ENCODE results near the gene G6PC3. TPM values are rescaled to one million over a fixed set of nuclear protein-coding genes. Genes with fewer than 3 reads are reported as not detected.

The G6PC3 gene
- polyA plus RNA-seq, 1 of the 3 experiments (the other 2 are of a cell fraction) = 166 TPM

DNA sequence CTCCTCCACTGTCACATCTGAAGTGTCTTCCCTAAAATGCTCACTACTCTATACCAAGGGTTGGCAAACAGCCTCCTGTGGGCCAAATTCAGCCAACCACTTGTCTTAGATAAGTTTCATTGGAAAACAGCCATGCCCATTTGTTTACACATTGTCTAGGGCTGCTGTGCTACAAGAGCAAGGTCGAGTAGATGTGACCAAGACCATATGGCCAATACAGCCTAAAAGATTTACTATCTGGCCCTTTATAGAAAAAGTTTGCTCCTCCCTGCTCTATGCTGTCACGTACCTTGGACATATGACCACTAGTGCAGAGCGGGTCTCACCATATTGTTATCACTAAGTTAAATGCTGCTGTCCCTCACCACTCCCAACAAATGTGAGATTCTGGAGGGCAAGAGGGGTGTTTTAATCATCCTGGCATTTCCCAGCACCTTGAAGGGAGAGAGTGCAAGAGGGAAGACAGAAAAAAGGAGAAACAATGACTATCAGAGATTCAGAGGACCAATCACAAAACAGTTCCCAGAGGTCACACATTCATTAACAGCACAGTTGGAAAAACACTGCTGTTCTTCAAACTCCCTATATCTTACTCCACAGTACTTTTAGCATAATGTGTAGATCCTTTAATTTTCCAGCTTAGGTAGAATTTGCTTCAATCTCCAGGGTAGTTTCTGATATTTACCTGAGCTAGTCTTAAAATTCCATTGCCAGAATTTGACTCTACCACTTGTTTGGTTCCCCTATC is 17.2 kb upstream of the G6PC3 start:
- peaks cover 22 to 49% of the 10 kb centered on the region in 2 experiments for H3K36me3 ChIP-seq (replicated peaks in 1 of 2; ENCODE audit: control insufficient read depth in 1 of 2, insufficient read depth in 2 of 2, low read length in 1 of 2)
- POLR2A ChIA-PET = interaction anchor here (0.9 to 1.0 kb wide), 2 partner anchors 13 to 14 kb away, joined by 3 read pairs; no protein-coding TSS in a partner anchor
- peaks cover 21% of the 10 kb centered on the region; the same call in 1 of the 2 replicates for H4K20me1 ChIP-seq (ENCODE audit: insufficient read depth)
- H3K79me2 ChIP-seq (ENCODE audit: insufficient read depth) = peaks cover 96% of the 10 kb centered on the region
- no peaks in the 10 kb centered on the region for H3K9me2 ChIP-seq
- H3K9me3 ChIP-seq = no peaks in the 10 kb centered on the region
- no peak overlapping the region for H2AFZ ChIP-seq (ENCODE audit: low read depth)
- H3K4me1 ChIP-seq (ENCODE audit: control insufficient read depth in 1 of 2, insufficient read depth in 2 of 2, low read depth in 1 of 2, low read length in 1 of 2) = no peaks in the 10 kb centered on the region
- H3K4me2 ChIP-seq = no peak overlapping the region
- CTCF ChIA-PET = interaction anchor here (0.7 kb wide), 1 partner anchor 11 kb away, joined by 4 read pairs; no protein-coding TSS in a partner anchor
- no peak overlapping the region for H3K27ac ChIP-seq (ENCODE audit: low read depth in 2 of 2, low read length in 1 of 2)
- no peak for DNase-seq
- no peaks in the 10 kb centered on the region for H3K27me3 ChIP-seq (ENCODE audit: insufficient read depth)
- WGBS (ENCODE audit: low lambda C conversion rate) = 68% methylated on average over 3 of the region's 3 CpGs
- H3K4me3 ChIP-seq (ENCODE audit: low read depth in 2 of 2, low read length in 1 of 2) = no peak overlapping the region
- H3F3A ChIP-seq (replicated peaks; ENCODE audit: insufficient read depth) = peaks cover 2% of the 10 kb centered on the region
- TF ChIP-seq, protein P1, sequence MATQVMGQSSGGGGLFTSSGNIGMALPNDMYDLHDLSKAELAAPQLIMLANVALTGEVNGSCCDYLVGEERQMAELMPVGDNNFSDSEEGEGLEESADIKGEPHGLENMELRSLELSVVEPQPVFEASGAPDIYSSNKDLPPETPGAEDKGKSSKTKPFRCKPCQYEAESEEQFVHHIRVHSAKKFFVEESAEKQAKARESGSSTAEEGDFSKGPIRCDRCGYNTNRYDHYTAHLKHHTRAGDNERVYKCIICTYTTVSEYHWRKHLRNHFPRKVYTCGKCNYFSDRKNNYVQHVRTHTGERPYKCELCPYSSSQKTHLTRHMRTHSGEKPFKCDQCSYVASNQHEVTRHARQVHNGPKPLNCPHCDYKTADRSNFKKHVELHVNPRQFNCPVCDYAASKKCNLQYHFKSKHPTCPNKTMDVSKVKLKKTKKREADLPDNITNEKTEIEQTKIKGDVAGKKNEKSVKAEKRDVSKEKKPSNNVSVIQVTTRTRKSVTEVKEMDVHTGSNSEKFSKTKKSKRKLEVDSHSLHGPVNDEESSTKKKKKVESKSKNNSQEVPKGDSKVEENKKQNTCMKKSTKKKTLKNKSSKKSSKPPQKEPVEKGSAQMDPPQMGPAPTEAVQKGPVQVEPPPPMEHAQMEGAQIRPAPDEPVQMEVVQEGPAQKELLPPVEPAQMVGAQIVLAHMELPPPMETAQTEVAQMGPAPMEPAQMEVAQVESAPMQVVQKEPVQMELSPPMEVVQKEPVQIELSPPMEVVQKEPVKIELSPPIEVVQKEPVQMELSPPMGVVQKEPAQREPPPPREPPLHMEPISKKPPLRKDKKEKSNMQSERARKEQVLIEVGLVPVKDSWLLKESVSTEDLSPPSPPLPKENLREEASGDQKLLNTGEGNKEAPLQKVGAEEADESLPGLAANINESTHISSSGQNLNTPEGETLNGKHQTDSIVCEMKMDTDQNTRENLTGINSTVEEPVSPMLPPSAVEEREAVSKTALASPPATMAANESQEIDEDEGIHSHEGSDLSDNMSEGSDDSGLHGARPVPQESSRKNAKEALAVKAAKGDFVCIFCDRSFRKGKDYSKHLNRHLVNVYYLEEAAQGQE (IDR thresholded peaks at IDR 0.05; ENCODE audit: low read depth, low read length) = no peak
- TF ChIP-seq RFX5 (IDR thresholded peaks at IDR 0.05; ENCODE audit: low read length) (no peak), CHD2 (IDR thresholded peaks at IDR 0.05; ENCODE audit: low read length, partially characterized antibody) (no peak), SIN3A (IDR thresholded peaks at IDR 0.05; ENCODE audit: borderline replicate concordance, low read depth, low read length) (no peak)
- H3K9ac ChIP-seq = no peak overlapping the region

GRCh38 chr17:44059101-44059892 is 11.2 kb upstream of the G6PC3 start:
- Histone ChIP-seq H3K4me2 (no peak overlapping the region), H3K9me2 (no peaks in the 10 kb centered on the region), H3F3A (replicated peaks; ENCODE audit: insufficient read depth) (peaks cover 18% of the 10 kb centered on the region), H3K9me3 (no peaks in the 10 kb centered on the region), H4K20me1 (ENCODE audit: insufficient read depth) (peaks cover 29% of the 10 kb centered on the region), H3K36me3 (replicated peaks in 1 of 2; ENCODE audit: control insufficient read depth in 1 of 2, insufficient read depth in 2 of 2, low read length in 1 of 2) (peaks cover 16 to 54% of the 10 kb centered on the region in 2 experiments), H3K9ac (no peak overlapping the region), H3K4me3 (ENCODE audit: low read depth in 2 of 2, low read length in 1 of 2) (no peak overlapping the region), H2AFZ (ENCODE audit: low read depth) (no peak overlapping the region), H3K4me1 (ENCODE audit: control insufficient read depth in 1 of 2, insufficient read depth in 2 of 2, low read depth in 1 of 2, low read length in 1 of 2) (0 out of 4 replicates have a peak, but pooled peaks cover 0 to 7% of the 10 kb centered on the region in 2 experiments), H3K27ac (ENCODE audit: low read depth in 2 of 2, low read length in 1 of 2) (no peak overlapping the region), H3K27me3 (ENCODE audit: insufficient read depth) (no peaks in the 10 kb centered on the region), H3K79me2 (ENCODE audit: insufficient read depth) (peaks cover 99% of the 10 kb centered on the region)
- 92% methylated on average over 14 of the region's 14 CpGs for WGBS (ENCODE audit: low lambda C conversion rate)
- DNase-seq = no peak
- POLR2A ChIA-PET = no interaction called here
- TF ChIP-seq SIN3A (IDR thresholded peaks at IDR 0.05; ENCODE audit: borderline replicate concordance, low read depth, low read length) (no peak), TAF1 (IDR thresholded peaks at IDR 0.05; ENCODE audit: borderline replicate concordance, low read depth, low read length) (no peak), JUND (IDR thresholded peaks at IDR 0.05) (no peak), TCF12 (IDR thresholded peaks at IDR 0.05) (no peak), FOSL2 (IDR thresholded peaks at IDR 0.05; ENCODE audit: borderline replicate concordance, low read depth) (no peak), RXRA (IDR thresholded peaks at IDR 0.05; ENCODE audit: borderline replicate concordance, low read depth) (no peak)
- TF ChIP-seq, protein P2, sequence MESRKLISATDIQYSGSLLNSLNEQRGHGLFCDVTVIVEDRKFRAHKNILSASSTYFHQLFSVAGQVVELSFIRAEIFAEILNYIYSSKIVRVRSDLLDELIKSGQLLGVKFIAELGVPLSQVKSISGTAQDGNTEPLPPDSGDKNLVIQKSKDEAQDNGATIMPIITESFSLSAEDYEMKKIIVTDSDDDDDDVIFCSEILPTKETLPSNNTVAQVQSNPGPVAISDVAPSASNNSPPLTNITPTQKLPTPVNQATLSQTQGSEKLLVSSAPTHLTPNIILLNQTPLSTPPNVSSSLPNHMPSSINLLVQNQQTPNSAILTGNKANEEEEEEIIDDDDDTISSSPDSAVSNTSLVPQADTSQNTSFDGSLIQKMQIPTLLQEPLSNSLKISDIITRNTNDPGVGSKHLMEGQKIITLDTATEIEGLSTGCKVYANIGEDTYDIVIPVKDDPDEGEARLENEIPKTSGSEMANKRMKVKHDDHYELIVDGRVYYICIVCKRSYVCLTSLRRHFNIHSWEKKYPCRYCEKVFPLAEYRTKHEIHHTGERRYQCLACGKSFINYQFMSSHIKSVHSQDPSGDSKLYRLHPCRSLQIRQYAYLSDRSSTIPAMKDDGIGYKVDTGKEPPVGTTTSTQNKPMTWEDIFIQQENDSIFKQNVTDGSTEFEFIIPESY (IDR thresholded peaks at IDR 0.05; ENCODE audit: borderline replicate concordance, low read depth) = no peak
- CTCF ChIA-PET = interaction anchor here (1.2 to 3.4 kb wide), 3 partner anchors 18 to 149 kb away, joined by 3 to 15 read pairs (median 7); no protein-coding TSS in a partner anchor
